Measurements from ENCODE around the gene CYP1A1. TPM values are rescaled to one million over a fixed set of nuclear protein-coding genes. Genes with fewer than 3 reads are reported as not detected.

The CYP1A1 gene
- total RNA-seq, 1 donor from 2014 or later = 7.0 TPM

- no peaks in the 10 kb centered on the region for H3K9me3 Mint-ChIP-seq (ENCODE audit: unreplicated experiment)
- no peak overlapping the region for H3K27ac Mint-ChIP-seq (ENCODE audit: unreplicated experiment)
- H3K36me3 Mint-ChIP-seq (ENCODE audit: low read depth, unreplicated experiment) = no peaks in the 10 kb centered on the region
- H3K4me3 Mint-ChIP-seq (ENCODE audit: unreplicated experiment) = no peak overlapping the region
- TF ChIP-seq CTCF (IDR thresholded peaks at IDR 0.05; ENCODE audit: unreplicated experiment) = no peak
- no peaks in the 10 kb centered on the region for H3K4me1 Mint-ChIP-seq (ENCODE audit: unreplicated experiment)
- no peak for DNase-seq (ENCODE audit: low spot score)
- H3K27me3 Mint-ChIP-seq (ENCODE audit: unreplicated experiment) = peaks cover 6% of the 10 kb centered on the region
Measured at GRCh38 chr15:74752531-74752930, 27.2 kb upstream of the CYP1A1 start.

- no peak for TF ChIP-seq CTCF (IDR thresholded peaks at IDR 0.05; ENCODE audit: unreplicated experiment)
- H3K4me1 Mint-ChIP-seq (ENCODE audit: unreplicated experiment) = no peaks in the 10 kb centered on the region
- H3K27ac Mint-ChIP-seq (ENCODE audit: unreplicated experiment) = no peak overlapping the region
- no peak for DNase-seq (ENCODE audit: low spot score)
- H3K27me3 Mint-ChIP-seq (ENCODE audit: unreplicated experiment) = peaks cover 6% of the 10 kb centered on the region
- H3K36me3 Mint-ChIP-seq (ENCODE audit: low read depth, unreplicated experiment) = no peaks in the 10 kb centered on the region
- no peaks in the 10 kb centered on the region for H3K9me3 Mint-ChIP-seq (ENCODE audit: unreplicated experiment)
- H3K4me3 Mint-ChIP-seq (ENCODE audit: unreplicated experiment) = no peak overlapping the region
Measured at GRCh38 chr15:74752011-74752410, 26.7 kb upstream of the CYP1A1 start.

GRCh38 chr15:74750751-74751150 is 25.4 kb upstream of the CYP1A1 start:
- Mint-ChIP-seq H3K4me3 (ENCODE audit: unreplicated experiment) (no peak overlapping the region), H3K4me1 (ENCODE audit: unreplicated experiment) (no peaks in the 10 kb centered on the region), H3K27me3 (ENCODE audit: unreplicated experiment) (peaks cover 6% of the 10 kb centered on the region), H3K9me3 (ENCODE audit: unreplicated experiment) (no peaks in the 10 kb centered on the region), H3K36me3 (ENCODE audit: low read depth, unreplicated experiment) (no peaks in the 10 kb centered on the region), H3K27ac (ENCODE audit: unreplicated experiment) (no peak overlapping the region)
- TF ChIP-seq CTCF (IDR thresholded peaks at IDR 0.05; ENCODE audit: unreplicated experiment) = no peak
- DNase-seq (ENCODE audit: low spot score) = no peak

GRCh38 chr15:74749832-74750231 is 24.5 kb upstream of the CYP1A1 start:
- no peak for TF ChIP-seq CTCF (IDR thresholded peaks at IDR 0.05; ENCODE audit: unreplicated experiment)
- Mint-ChIP-seq H3K4me1 (ENCODE audit: unreplicated experiment) (no peaks in the 10 kb centered on the region), H3K4me3 (ENCODE audit: unreplicated experiment) (no peak overlapping the region), H3K9me3 (ENCODE audit: unreplicated experiment) (no peaks in the 10 kb centered on the region), H3K27ac (ENCODE audit: unreplicated experiment) (no peak overlapping the region), H3K27me3 (ENCODE audit: unreplicated experiment) (peaks cover 6% of the 10 kb centered on the region), H3K36me3 (ENCODE audit: low read depth, unreplicated experiment) (no peaks in the 10 kb centered on the region)
- DNase-seq (ENCODE audit: low spot score) = no peak

- Mint-ChIP-seq H3K27ac (ENCODE audit: unreplicated experiment) (no peak within 1 kb of the TSS), H3K27me3 (ENCODE audit: unreplicated experiment) (peaks cover 4% of the 10 kb centered on the region), H3K36me3 (ENCODE audit: low read depth, unreplicated experiment) (no peaks in the 10 kb centered on the region), H3K9me3 (ENCODE audit: unreplicated experiment) (no peaks in the 10 kb centered on the region), H3K4me1 (ENCODE audit: unreplicated experiment) (no peaks in the 10 kb centered on the region), H3K4me3 (ENCODE audit: unreplicated experiment) (no peak within 1 kb of the TSS)
- no peak for TF ChIP-seq CTCF (IDR thresholded peaks at IDR 0.05; ENCODE audit: unreplicated experiment)
- DNase-seq (ENCODE audit: low spot score) = no peak
Measured at GRCh38 chr15:74748322-74748946, 23.1 kb upstream of the CYP1A1 start, which contains the start of gene CYP1A2. TSS of gene CYP1A2 (plus strand) at chr15:74748845. CDS start at chr15:74749739, 894 bp downstream.
